LNCAP (cell line): ENCODE data around the gene PLXND1.

Experiments used
- TF ChIP-seq, protein P1 (sequence below): fragments of 450-650 bp; IDR thresholded peaks from 2 replicates; pipeline ENCODE4 v1.5.1; 2017; ENCODE audit warnings: mild to moderate bottlenecking

Gene PLXND1

DNA sequence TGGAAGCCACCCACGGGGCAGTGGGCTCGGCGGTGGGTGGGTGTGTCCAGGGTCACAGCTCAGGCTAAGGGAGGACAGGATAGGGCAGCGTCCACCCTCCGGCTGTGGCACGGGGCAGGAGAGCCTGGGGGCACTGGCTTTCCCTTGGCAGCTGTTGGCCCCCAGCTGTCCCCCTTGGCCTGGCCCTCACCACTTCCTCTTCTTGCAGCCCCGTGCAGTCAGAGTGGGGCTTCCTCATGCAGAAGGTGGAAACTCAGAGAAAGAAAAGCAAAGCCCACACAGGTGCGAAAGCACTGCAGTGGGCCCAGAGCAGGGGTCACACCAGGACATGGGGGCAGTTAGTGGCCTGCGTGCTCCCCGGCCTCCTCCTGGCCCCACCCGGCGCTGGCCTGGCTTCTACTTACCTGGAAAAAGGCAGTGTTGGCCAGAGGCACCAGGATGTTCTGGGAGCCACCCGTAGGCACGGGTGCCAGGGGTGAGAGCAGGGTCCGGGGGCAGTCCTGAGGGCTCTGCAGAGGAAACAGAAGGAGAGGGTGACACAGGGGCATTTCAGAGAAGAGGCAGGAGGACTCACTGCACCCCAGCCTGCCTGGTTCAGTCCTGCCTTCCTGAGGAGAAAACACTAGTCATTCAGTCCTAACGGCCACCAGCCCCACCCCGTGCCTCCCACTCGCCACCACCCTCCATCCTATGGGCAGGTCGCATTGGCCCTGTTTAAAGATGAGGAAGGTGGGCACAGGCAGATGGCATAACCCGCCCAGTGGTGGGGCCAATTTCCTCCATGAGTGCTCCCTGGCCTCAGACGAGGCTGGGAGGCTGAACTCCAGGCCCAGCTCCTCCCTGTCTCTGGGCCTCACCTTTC lies 28.3 kb downstream of the PLXND1 start:
- TF ChIP-seq, protein P1, sequence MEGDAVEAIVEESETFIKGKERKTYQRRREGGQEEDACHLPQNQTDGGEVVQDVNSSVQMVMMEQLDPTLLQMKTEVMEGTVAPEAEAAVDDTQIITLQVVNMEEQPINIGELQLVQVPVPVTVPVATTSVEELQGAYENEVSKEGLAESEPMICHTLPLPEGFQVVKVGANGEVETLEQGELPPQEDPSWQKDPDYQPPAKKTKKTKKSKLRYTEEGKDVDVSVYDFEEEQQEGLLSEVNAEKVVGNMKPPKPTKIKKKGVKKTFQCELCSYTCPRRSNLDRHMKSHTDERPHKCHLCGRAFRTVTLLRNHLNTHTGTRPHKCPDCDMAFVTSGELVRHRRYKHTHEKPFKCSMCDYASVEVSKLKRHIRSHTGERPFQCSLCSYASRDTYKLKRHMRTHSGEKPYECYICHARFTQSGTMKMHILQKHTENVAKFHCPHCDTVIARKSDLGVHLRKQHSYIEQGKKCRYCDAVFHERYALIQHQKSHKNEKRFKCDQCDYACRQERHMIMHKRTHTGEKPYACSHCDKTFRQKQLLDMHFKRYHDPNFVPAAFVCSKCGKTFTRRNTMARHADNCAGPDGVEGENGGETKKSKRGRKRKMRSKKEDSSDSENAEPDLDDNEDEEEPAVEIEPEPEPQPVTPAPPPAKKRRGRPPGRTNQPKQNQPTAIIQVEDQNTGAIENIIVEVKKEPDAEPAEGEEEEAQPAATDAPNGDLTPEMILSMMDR, result no peak

DNA sequence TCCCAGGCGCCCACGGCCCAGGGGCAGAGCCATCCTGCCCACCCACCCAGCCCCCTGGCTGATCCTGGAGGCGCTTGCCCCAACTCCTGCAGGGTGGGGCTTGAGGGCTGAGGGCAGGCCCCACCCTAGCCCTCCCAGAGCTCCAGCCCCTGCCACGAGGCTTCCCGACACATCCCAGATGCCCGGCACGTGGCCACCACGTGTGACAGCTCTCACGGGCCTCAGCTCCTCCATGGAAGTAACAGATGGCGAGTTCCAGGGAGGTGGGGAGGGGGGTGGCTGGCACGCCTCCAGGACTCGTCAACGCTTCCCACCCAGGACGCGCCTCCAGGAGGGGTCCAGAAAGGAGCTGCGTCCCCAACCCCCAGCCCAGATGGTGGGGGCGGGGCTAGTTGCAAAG lies 29.1 kb downstream of the PLXND1 start:
- TF ChIP-seq, protein P1, result no peak

DNA sequence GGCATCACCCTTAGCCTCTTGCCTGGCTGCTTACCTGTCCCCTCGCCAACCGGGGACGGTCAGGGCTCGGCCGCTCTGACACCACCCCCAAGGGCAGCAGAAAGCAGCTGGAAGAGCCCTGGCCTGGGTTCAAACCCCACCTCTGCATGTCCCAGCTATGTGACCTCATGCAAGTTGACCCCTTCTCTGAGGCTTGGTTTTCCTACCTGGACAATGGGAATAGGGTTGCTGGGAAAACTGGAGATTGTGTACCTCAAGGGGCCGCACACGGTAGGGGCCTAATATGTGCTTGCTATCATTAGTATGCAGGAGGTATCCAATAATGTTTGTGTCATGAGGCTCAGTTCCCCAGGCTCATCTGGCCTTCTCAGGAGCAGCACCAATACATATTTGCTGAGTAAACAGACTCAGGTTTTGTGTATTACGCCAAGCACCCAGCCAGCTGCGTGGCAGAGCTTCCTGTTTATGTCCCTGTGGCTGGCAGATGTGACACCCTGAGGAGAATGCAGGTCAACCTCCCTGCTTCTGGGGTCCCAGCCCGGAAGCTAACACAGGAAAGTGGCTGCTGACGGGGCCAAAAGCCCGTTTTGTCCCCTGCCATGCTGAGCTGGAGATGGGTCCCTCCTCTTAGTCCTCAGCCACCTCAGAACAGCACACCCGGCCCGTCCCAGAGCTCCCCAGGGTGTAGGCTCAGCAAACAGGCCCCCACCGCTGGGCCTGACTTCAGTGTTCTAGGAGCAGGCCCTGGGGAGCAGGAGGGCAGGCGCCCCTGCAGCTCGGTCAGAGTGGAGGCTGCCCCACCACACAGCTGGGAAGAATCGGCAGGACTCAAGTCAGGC lies 29.7 kb downstream of the PLXND1 start:
- TF ChIP-seq, protein P1, result no peak

DNA sequence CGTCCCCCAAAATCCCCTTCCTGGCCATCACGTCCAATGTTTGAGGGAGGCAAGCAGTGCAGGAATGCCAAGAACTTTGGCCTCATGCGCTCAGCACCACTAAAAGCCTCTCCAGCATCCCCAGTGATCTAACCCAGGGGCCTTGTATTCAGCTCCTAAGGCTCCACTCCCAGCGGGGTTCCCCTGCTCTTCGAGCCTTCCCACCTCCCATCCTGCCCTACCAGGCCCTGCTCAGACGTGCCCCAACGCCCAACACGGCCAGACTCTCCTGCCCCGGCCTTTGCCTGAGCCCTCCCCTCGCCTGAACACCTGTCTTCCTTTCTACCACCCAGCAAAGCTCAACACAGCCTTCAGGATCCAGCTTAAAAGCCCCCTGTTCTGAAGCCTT lies 30.5 kb downstream of the PLXND1 start:
- TF ChIP-seq, protein P1, result no peak

DNA sequence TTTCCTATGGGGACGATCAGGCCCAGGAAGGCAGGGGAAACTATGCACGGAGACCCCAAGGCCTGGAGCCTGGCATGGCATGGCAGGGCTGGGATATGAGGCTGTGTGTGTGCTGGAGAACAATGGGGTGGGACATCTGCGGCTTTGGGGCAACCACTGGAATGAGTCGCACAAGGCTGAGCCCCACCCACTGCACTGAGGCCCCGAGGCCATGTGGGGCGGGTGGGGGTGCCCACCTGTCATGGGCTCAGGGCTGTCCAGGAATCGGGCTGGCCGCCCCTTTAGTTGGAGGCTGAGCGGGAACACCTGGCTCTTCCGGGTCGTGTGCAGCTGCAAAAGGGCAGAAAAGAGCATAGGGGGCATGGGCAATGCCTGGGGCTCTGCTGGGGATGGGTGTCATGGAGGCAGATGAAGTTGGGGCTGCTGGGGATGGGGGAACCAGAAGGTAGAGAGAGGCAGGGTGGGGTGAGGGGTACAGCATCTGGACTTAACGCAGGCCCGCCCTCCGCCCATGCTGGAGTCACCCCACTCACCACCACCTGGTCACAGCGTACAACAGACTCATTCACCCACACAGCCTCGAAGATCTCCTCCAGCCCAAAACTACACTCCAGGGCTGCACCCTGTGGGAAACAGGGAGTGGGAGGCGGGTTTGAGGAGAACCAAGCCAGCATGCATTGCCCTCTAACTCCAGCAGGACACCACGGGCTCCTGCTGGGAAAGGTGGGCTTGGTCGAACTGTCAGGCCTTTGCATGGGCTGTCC lies 31.1 kb downstream of the PLXND1 start:
- TF ChIP-seq, protein P1, result no peak

DNA sequence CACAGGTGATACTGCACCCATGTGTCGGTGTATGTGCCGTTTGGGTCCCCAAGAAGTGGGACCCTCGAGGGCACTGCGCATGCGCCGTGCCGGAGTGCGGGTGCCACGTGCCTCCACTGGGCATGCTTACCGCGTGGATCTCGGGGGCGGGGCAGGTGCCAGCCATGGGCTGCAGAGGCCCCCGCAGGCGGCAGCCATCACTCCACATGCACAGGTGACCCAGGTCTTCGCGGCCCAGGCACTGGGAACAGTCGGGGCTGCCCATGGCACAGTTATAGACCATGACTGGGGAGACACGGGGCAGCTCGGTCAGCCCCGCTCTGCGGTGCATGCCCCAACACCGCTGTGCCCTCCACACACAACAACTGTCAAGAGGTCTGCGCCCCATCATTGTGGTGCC lies 32.3 kb downstream of the PLXND1 start:
- TF ChIP-seq, protein P1, result no peak

DNA sequence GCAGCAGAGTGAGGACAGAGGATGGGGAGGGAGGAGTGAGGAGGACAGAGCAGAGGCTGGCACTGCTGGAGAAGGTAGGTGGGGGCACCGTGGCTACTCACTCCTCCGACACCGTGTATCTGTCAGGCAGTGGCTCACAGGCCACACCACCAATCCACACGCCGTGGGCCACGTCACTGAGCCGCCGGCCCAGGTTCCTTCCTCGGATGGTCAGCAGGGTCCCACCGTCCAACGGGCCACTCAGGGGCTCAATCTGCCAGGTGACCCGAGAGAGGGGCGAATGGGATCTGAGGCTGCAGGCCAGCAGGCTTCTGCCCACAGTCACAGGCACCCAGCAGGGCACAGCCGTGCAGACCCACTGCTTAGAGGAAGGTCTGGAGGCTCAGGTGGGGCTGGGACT lies 33.0 kb downstream of the PLXND1 start:
- TF ChIP-seq, protein P1, result no peak
